AG04449 (cell line): ENCODE results near the gene MAGEA3.
"Not testable (repeated sequence)": the region's sequence is repeated elsewhere in the genome, so short reads cannot be mapped to it uniquely, and the experiment has no call there.

Experiments
- CTCF ChIA-PET: fragments of 350-600 bp; formaldehyde crosslinking; extraction: SDS; loops from one replicate; lab custom pipeline; 2021; ENCODE audit warnings: antibody characterized with exemption; lab: Yijun Ruan, JAX
- POLR2A ChIA-PET: fragments of 400-600, 350-600 bp; formaldehyde crosslinking; extraction: SDS; loops from one replicate; lab custom pipeline; 2020; ENCODE audit warnings: antibody characterized with exemption, inconsistent platforms; lab: Yijun Ruan, JAX
- DNase-seq: peaks from one replicate; pipeline ENCODE4 v3.0.0-alpha.2; 2010; ENCODE audit warnings: low read depth, low spot score
- H3K4me3 ChIP-seq: 2 replicates; pipeline ENCODE4 v1.5.1; 2011; ENCODE audit warnings: low read depth, mild to moderate bottlenecking, control low read depth, low read length
- TF ChIP-seq, protein P1 (sequence below): IDR thresholded peaks from one replicate; pipeline ENCODE4 v1.5.1; 2011; ENCODE audit warnings: mild to moderate bottlenecking, moderate library complexity, low read length, control low read depth, inconsistent platforms; ENCODE audit not compliant: insufficient read depth; ENCODE audit errors: missing control alignments

MAGEA3 gene, protein sequence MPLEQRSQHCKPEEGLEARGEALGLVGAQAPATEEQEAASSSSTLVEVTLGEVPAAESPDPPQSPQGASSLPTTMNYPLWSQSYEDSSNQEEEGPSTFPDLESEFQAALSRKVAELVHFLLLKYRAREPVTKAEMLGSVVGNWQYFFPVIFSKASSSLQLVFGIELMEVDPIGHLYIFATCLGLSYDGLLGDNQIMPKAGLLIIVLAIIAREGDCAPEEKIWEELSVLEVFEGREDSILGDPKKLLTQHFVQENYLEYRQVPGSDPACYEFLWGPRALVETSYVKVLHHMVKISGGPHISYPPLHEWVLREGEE

GRCh38 chrX:152697952-152698931 lies at the start of gene MAGEA3:
TSS of gene MAGEA3 (plus strand) at chrX:152698794. CDS start at chrX:152700833, 2,039 bp downstream.
- DNase-seq, CTCF ChIA-PET, POLR2A ChIA-PET, H3K4me3 ChIP-seq: not testable (repeated sequence)

DNA sequence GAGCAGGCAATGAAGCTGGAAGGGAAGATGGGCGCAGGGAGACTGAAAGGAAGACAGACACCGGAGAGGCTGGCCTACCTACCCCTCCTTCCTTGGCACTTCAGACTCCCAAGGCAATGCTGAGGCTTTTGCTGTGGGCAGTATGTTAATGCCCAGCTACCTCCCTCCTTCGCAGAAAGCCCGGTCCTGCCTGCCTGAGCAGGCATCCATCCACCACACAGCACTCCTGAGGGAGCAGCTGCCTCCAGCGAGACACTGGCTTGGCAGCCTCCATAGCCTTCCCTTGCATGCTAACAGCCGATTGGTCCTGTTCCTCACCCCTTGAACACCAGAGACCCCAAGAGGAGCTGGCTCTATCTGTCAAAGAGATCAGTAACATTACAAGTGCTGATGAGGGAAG lies 46.5 kb upstream of the MAGEA3 start:
- TF ChIP-seq, protein P1, sequence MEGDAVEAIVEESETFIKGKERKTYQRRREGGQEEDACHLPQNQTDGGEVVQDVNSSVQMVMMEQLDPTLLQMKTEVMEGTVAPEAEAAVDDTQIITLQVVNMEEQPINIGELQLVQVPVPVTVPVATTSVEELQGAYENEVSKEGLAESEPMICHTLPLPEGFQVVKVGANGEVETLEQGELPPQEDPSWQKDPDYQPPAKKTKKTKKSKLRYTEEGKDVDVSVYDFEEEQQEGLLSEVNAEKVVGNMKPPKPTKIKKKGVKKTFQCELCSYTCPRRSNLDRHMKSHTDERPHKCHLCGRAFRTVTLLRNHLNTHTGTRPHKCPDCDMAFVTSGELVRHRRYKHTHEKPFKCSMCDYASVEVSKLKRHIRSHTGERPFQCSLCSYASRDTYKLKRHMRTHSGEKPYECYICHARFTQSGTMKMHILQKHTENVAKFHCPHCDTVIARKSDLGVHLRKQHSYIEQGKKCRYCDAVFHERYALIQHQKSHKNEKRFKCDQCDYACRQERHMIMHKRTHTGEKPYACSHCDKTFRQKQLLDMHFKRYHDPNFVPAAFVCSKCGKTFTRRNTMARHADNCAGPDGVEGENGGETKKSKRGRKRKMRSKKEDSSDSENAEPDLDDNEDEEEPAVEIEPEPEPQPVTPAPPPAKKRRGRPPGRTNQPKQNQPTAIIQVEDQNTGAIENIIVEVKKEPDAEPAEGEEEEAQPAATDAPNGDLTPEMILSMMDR, result no peak
- CTCF ChIA-PET, result interaction anchor here (1.1 kb wide), 1 partner anchor 252 kb away, joined by 3 read pairs; no protein-coding TSS in a partner anchor
- no peak overlapping the region for H3K4me3 ChIP-seq
- no peak for DNase-seq
- POLR2A ChIA-PET, result no interaction called here

DNA sequence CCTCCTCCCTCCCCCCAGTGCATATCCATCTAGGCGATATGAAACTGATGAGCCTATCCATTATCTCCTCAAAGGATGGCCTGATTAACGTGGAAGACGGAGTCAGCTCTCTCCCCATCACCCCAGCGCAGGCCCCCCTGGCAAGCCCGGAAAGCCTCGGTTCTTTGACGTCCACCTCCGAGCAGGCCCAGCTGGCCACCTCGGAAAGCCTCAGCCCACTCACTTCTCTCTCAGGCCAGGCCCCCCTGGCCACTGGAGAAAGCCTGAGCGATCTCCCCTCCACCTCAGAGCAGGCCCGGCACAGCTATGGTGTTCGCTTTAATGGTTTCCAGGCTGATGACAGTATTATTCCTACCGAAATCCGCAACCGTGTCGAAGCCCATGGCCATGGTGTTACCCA lies 46.1 kb upstream of the MAGEA3 start:
- TF ChIP-seq, protein P1, result no peak
- DNase-seq, result no peak
- POLR2A ChIA-PET, result no interaction called here
- CTCF ChIA-PET, result interaction anchor here (1.1 kb wide), 1 partner anchor 252 kb away, joined by 3 read pairs; no protein-coding TSS in a partner anchor
- H3K4me3 ChIP-seq, result no peak overlapping the region

DNA sequence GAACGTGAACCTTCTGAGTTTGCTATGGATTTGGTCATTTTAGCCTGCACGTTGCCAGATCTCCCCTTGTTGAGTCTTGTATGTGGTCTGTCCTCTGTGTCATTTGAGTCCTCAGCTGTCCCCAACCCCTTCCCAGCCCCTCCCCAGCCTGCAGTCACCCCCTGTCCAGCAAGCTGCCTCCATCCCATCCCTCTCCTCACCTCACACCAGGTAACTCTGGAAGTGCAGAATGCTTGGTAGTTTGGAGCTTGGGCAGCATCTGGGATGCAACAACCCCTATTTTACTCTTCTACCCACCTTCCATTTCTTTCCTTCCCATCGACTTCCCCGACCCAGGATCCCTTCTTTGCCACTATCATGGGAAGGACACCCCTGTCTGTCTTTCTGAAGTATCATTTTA lies 42.5 kb upstream of the MAGEA3 start:
- TF ChIP-seq, protein P1, result no peak
- CTCF ChIA-PET, result no interaction called here
- DNase-seq, result no peak
- no peak overlapping the region for H3K4me3 ChIP-seq
- POLR2A ChIA-PET, result no interaction called here

GRCh38 chrX:152656890-152657289 lies 41.7 kb upstream of the MAGEA3 start:
- DNase-seq, result no peak
- TF ChIP-seq, protein P1, result no peak
- no peak overlapping the region for H3K4me3 ChIP-seq
- ChIA-PET POLR2A (no interaction called here), CTCF (no interaction called here)

GRCh38 chrX:152658302-152658701 lies 40.3 kb upstream of the MAGEA3 start:
- ChIA-PET CTCF (no interaction called here), POLR2A (no interaction called here)
- DNase-seq, result no peak
- H3K4me3 ChIP-seq, result no peak overlapping the region
- TF ChIP-seq, protein P1, result no peak
